ENCODE results near the gene RASGEF1C. TPM values are rescaled to one million over a fixed set of nuclear protein-coding genes. Genes with fewer than 3 reads are reported as not detected.
A peak's percentile ranks its signal among the peaks of the same experiment; 100 is the strongest.

Gene RASGEF1C
- total RNA-seq, 4 donors from 2014 or later: 1.7 TPM; not detected in 3

GRCh38 chr5:180130876-180131740, 77.9 kb downstream of the RASGEF1C start:
- peak in 2 of 3 donors; percentile 7 to 30 for DNase-seq
- Histone ChIP-seq H3K27me3 (no peaks in the 10 kb centered on the region), H3K27ac (no peak overlapping the region), H3K4me3 (no peak overlapping the region), H3K36me3 (no peaks in the 10 kb centered on the region), H3K4me1 (peaks cover 0 to 5% (median 0%) of the 10 kb centered on the region in 4 donors), H3K9me3 (no peaks in the 10 kb centered on the region)
- TF ChIP-seq CTCF (IDR thresholded peaks at IDR 0.05): no peak
- TF ChIP-seq POLR2A (IDR thresholded peaks at IDR 0.05): no peak

- Histone ChIP-seq H3K4me1 (peaks cover 0 to 5% (median 0%) of the 10 kb centered on the region in 4 donors), H3K27me3 (no peaks in the 10 kb centered on the region), H3K27ac (no peak overlapping the region), H3K9me3 (no peaks in the 10 kb centered on the region), H3K4me3 (no peak overlapping the region), H3K36me3 (no peaks in the 10 kb centered on the region)
- TF ChIP-seq POLR2A (IDR thresholded peaks at IDR 0.05) (no peak), CTCF (IDR thresholded peaks at IDR 0.05) (no peak)
- DNase-seq: peak in 2 of 3 donors; percentile 7 to 28
Measured at GRCh38 chr5:180130291-180130869, 78.6 kb downstream of the RASGEF1C start.

GRCh38 chr5:180129291-180130190, 79.5 kb downstream of the RASGEF1C start:
- no peak overlapping the region for H3K4me3 ChIP-seq
- H3K27me3 ChIP-seq: no peaks in the 10 kb centered on the region
- H3K27ac ChIP-seq: no peak overlapping the region
- H3K4me1 ChIP-seq: peaks cover 0 to 5% (median 0%) of the 10 kb centered on the region in 4 donors
- peak in 1 of 3 donors; percentile 31 for DNase-seq
- no peaks in the 10 kb centered on the region for H3K9me3 ChIP-seq
- no peaks in the 10 kb centered on the region for H3K36me3 ChIP-seq
- no peak for TF ChIP-seq POLR2A (IDR thresholded peaks at IDR 0.05)
- TF ChIP-seq CTCF (IDR thresholded peaks at IDR 0.05): no peak

- DNase-seq: peak in 1 of 3 donors; percentile 7
- Histone ChIP-seq H3K4me1 (peaks cover 0 to 5% (median 0%) of the 10 kb centered on the region in 4 donors), H3K9me3 (no peaks in the 10 kb centered on the region), H3K27me3 (no peaks in the 10 kb centered on the region), H3K4me3 (no peak overlapping the region), H3K36me3 (no peaks in the 10 kb centered on the region), H3K27ac (no peak overlapping the region)
- TF ChIP-seq POLR2A (IDR thresholded peaks at IDR 0.05): no peak
- no peak for TF ChIP-seq CTCF (IDR thresholded peaks at IDR 0.05)
Measured at GRCh38 chr5:180128671-180129261, 80.2 kb downstream of the RASGEF1C start.

All from Peyer's patch (tissue), 4 donors.